HL-60 (cell line): Measurements from ENCODE around the gene MTM1.

Source experiments
- DNase-seq, 2 experiments: peaks; one replicate each; pipeline ENCODE4 v3.0.0-alpha.2; 2010 to 2020; ENCODE audit warnings: low read depth in 1 of 2, low spot score in 1 of 2
- H3K27ac ChIP-seq: fragments of 250-450 bp; sonication (Bioruptor Pico); replicated peaks from 2 replicates; pipeline ENCODE4 v1.5.1; 2020; ENCODE audit warnings: mild to moderate bottlenecking, moderate library complexity
- H3K27me3 ChIP-seq: fragments of 250-450 bp; sonication (Bioruptor Pico); 2 replicates; pipeline ENCODE4 v1.5.1; 2021; ENCODE audit warnings: mild to moderate bottlenecking, moderate library complexity; ENCODE audit not compliant: insufficient read depth, poor library complexity, severe bottlenecking
- H3K4me3 ChIP-seq: replicated peaks from 2 replicates; pipeline ENCODE4 v1.5.1; 2011; ENCODE audit warnings: mild to moderate bottlenecking, control low read depth, low read length; ENCODE audit not compliant: insufficient read depth
- CTCF ChIP-seq: IDR thresholded peaks from one replicate; pipeline ENCODE4 v1.5.1; 2011; ENCODE audit warnings: low read length, control low read depth, inconsistent platforms; ENCODE audit not compliant: insufficient read depth
- GABPA ChIP-seq: IDR thresholded peaks from 2 replicates; pipeline ENCODE4 v1.6.1; 2012; ENCODE audit warnings: low read depth
- POLR2AphosphoS5 ChIP-seq: IDR thresholded peaks from 2 replicates; pipeline ENCODE4 v1.6.1; 2012; ENCODE audit warnings: low read depth
- REST ChIP-seq: IDR thresholded peaks from 2 replicates; pipeline ENCODE4 v1.6.1; 2012; ENCODE audit warnings: low read depth; ENCODE audit not compliant: insufficient replicate concordance
- SPI1 ChIP-seq: IDR thresholded peaks from 2 replicates; pipeline ENCODE4 v1.6.1; 2012; ENCODE audit warnings: low read depth, mild to moderate bottlenecking, borderline replicate concordance

Gene MTM1

GRCh38 chrX:150546711-150547153, 21.7 kb upstream of the MTM1 start:
- Histone ChIP-seq H3K4me3 (no peak overlapping the region), H3K27ac (no peak overlapping the region), H3K27me3 (no peaks in the 10 kb centered on the region)
- no peak for DNase-seq
- TF ChIP-seq GABPA (no peak), POLR2AphosphoS5 (no peak), REST (no peak), CTCF (no peak), SPI1 (no peak)

GRCh38 chrX:150547375-150548115, 20.9 kb upstream of the MTM1 start:
- Histone ChIP-seq H3K27me3 (no peaks in the 10 kb centered on the region), H3K27ac (no peak overlapping the region), H3K4me3 (no peak overlapping the region)
- no peak for DNase-seq
- TF ChIP-seq REST (no peak), GABPA (no peak)

- H3K4me3 ChIP-seq: no peak overlapping the region
- no peaks in the 10 kb centered on the region for H3K27me3 ChIP-seq
- TF ChIP-seq CTCF (no peak), GABPA (no peak), POLR2AphosphoS5 (no peak), SPI1 (no peak), REST (no peak)
- DNase-seq: no peak
- no peak overlapping the region for H3K27ac ChIP-seq
Measured at GRCh38 chrX:150548251-150548650, 20.2 kb upstream of the MTM1 start.
